OCI-LY3 (cell line): ENCODE data around the gene SOS2.

Source experiments
- EZH2phosphoT487 ChIP-seq: fragments of 200-600 bp; shearing (Covaris generic); IDR thresholded peaks from 2 replicates; pipeline ENCODE4 v1.6.1; 2018; ENCODE audit warnings: antibody characterized with exemption, mixed run types, low read depth
- TF ChIP-seq, protein P1 (sequence below): fragments of 200-600, 300-600 bp; sonication (generic); IDR thresholded peaks from 2 replicates; pipeline ENCODE4 v1.5.1; 2014; ENCODE audit warnings: antibody characterized with exemption, low read length, low read depth

- TF ChIP-seq, protein P1, sequence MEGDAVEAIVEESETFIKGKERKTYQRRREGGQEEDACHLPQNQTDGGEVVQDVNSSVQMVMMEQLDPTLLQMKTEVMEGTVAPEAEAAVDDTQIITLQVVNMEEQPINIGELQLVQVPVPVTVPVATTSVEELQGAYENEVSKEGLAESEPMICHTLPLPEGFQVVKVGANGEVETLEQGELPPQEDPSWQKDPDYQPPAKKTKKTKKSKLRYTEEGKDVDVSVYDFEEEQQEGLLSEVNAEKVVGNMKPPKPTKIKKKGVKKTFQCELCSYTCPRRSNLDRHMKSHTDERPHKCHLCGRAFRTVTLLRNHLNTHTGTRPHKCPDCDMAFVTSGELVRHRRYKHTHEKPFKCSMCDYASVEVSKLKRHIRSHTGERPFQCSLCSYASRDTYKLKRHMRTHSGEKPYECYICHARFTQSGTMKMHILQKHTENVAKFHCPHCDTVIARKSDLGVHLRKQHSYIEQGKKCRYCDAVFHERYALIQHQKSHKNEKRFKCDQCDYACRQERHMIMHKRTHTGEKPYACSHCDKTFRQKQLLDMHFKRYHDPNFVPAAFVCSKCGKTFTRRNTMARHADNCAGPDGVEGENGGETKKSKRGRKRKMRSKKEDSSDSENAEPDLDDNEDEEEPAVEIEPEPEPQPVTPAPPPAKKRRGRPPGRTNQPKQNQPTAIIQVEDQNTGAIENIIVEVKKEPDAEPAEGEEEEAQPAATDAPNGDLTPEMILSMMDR: no peak
- TF ChIP-seq EZH2phosphoT487: no peak
Measured at GRCh38 chr14:50082308-50082742, 149.1 kb downstream of the SOS2 start.
